HG03460 (cell line): ENCODE results near the gene SLAIN1.
A peak's percentile ranks its signal among the peaks of the same experiment; 100 is the strongest.

Experiments
- ATAC-seq: cut with Tn5 transposase; IDR thresholded peaks from one replicate; pipeline ENCODE4 v1.9.1; 2021; ENCODE audit not compliant: unreplicated experiment

SLAIN1 gene

DNA sequence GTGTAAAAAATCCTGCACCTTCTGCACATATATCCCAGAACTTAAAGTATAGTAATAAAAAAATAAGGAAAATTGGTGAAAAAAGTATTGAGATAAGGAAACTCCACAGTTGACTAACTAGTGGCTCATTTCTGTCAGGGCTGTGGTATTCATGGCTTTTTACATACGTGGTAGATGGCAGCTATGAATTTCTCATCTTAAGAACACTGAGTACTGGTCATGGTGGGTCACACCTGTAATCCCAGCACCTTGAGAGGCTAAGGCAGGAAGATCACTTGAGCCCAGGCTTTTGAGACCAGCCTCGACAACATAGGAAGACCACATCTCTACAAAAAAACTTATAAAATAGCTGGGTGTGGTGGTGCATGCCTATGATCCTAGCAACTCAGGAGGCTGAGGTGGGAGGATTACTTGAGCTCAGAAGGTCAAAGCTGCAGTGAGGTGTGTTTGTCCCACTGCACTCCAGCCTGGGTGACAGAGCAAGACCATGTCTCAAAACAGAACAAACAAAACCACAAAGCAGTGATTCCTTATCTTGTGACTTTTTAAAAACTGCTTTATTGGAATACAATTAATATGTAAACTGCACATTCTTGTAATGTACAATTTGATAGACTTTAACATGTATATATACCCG lies 16.8 kb downstream of the SLAIN1 start:
- no peak for ATAC-seq

- ATAC-seq: peak; percentile 63
Observed at GRCh38 chr13:77715233-77715891, 17.9 kb downstream of the SLAIN1 start.

- ATAC-seq: no peak
Observed at GRCh38 chr13:77716692-77717091, 19.2 kb downstream of the SLAIN1 start.

DNA sequence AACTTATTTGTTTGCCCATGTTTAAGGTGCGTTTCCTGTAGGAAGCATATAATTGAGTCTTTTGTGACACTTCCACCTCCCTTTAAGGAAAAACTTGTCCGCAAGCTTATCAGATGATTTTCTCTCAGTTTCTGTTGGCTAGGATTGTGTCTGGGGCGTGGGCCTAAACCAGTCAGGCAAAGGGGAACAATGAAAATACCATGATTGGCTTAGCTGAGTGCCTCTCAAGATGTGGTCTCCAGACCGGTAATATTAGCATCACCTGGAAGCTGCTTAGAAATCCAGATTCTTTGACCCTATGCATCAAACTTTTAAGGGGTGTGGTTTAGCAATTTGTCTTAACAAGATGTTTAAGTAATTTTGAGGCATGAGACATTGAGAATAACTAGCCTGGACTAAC lies 20.0 kb downstream of the SLAIN1 start:
- no peak for ATAC-seq

- ATAC-seq: no peak
Observed at GRCh38 chr13:77719128-77719527, 21.6 kb downstream of the SLAIN1 start.

DNA sequence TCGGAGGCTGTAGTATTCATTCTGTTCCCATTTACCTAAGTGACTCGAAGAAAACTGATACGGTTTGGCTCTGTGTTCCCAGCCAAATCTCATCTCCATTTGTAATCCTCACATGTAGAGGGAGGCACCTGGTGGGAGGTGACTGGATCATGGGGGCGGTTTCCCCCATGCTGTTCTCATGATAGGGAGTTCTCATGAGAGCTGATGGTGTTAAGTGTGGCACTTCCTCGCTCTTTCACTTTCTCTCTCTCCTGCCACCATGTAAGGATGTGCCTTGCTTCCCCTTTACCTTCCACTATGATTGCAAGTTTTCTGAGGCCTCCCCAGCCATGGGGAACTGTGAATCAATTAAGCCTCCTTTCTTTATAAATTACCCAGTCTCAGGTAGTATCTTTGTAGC lies 23.5 kb downstream of the SLAIN1 start:
- ATAC-seq: no peak

DNA sequence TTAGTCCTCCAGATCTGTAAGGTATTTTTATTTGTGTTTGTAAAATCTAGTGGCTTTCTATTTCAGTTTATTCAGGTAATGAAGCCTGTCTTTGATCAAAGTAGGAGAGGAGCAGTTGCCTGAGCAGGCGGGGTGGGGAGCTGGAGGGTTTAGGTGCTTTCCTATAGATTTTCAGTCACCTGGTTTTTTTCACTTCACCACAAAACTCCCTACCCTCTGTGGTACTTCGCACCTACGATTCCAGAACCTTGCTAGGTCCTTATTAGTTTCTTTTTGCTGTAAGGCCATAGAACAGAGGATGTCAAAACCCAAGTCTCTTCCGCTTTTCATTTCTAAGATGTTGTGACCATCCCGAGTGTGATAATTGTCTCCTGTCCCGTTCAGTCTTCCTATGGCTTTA lies 26.6 kb downstream of the SLAIN1 start:
- peak; percentile 52 for ATAC-seq

GRCh38 chr13:77725071-77725470 lies 27.6 kb downstream of the SLAIN1 start:
- ATAC-seq: no peak

DNA sequence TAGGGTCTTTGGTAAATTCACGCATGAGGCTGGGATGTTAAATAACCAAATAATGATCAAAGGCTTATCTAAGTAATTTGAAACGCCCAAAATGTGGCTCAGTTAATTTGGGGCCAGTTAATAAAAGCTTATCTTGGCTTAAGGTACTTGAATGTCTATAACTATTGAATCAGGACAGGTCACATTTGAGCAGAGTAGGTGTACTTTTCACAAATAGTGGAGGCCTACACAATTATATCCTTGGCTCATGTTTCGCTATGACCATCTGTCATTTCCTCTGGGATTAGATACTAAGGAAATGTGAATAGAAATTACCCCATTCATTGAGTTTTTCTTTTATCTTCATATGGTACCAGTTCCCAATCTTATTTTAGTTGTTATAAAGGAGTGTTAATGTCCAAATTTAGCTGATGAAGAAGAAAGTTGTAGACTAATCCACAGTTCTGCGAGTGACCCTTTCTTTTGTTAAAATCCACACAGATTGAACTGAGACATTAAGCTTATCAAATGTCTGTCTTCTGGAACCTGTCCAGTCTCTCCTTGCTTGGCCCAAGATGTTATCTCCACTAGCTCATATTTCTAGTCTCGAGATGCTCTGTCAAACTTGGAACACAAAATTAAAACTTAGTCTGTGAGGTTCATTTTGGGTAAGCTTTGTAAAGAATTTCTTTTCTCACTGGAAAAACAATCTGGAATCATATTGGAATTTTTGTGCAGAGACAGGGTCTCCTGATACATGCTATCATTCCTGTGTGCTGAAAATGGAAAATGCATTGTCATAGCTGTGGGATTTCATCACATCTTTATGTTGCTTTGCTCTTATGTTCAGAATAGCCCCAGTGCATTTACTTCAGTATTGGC lies 31.0 kb downstream of the SLAIN1 start:
- no peak for ATAC-seq

GRCh38 chr13:77729502-77730221 lies 32.2 kb downstream of the SLAIN1 start:
- peak; percentile 96 for ATAC-seq

DNA sequence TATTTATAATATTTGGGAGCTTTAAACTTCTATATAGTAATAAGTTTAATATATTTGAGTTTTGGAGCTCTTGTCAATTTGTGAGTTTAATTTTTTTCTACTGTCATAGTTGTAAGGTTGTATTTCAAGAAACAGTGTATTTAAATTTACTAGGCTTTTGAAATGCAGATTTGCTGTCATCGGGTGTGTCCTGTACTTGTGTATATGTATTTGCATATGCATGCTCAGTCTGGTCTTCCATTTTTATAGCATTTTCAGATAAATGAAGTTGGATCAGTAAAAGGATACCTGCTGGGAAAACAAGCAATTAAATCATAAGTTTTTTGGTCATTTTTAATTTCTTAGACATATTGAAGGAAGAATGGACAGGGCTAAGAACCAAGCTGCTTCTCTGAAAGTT lies 33.1 kb downstream of the SLAIN1 start:
- ATAC-seq: no peak

GRCh38 chr13:77732287-77732686 lies 34.8 kb downstream of the SLAIN1 start:
- no peak for ATAC-seq

DNA sequence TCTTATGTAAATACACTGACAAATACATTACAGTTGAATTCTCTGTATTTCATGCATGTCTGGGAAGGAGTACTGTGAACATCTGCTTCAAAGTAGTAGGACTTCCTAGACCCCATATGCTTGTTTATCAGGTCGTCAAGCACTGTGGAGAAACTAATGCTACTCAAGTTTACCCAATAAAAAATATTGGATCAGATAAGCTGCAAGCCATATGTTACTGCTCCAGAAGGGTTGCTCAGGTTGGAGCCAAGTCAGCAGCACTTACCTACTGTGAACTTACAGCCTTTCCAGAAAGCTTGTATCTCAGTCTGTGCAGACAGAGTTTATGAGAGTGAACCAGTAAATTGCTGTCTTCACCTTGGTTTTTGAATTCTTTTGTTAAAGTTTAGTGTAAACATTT lies 36.2 kb downstream of the SLAIN1 start:
- ATAC-seq: no peak

GRCh38 chr13:77737583-77738200 lies 40.2 kb downstream of the SLAIN1 start:
- peak; percentile 76 for ATAC-seq

DNA sequence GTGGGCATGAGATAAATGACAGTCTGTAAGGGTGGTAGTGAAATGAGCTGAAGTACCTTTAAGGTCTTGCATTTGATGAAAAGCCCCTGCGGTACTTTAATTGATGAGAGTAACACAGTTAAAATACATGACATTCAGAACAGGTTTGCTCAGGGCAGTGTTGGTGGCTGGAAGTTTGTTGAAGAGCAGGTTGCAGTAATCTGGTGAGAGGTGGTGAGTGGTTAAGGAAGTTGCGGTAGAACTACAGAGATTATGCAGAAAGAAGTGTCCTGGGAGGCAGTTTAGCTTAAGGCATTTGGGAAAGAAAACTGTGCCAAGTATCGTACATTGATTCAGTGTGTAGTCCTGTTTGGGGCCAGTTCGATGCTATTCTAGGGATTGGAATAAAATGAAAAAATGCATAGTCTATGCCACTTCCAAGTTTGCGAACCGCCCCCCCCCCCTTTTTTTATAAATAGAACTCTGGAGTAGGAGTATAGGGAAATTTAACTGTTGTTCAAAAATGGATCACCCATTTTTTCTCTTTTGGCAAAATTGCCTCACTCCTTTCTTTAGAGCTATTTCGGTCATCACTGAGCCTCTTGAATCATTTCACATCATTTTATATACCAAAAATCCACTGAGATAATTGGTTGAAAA lies 42.7 kb downstream of the SLAIN1 start:
- no peak for ATAC-seq

GRCh38 chr13:77740931-77741596 lies 43.6 kb downstream of the SLAIN1 start:
- ATAC-seq: no peak

GRCh38 chr13:77741597-77741972 lies 44.1 kb downstream of the SLAIN1 start:
- ATAC-seq: no peak

- no peak for ATAC-seq
Observed at GRCh38 chr13:77742801-77743200, 45.3 kb downstream of the SLAIN1 start.

- ATAC-seq: no peak
Observed at GRCh38 chr13:77745784-77746183, 48.3 kb downstream of the SLAIN1 start.

DNA sequence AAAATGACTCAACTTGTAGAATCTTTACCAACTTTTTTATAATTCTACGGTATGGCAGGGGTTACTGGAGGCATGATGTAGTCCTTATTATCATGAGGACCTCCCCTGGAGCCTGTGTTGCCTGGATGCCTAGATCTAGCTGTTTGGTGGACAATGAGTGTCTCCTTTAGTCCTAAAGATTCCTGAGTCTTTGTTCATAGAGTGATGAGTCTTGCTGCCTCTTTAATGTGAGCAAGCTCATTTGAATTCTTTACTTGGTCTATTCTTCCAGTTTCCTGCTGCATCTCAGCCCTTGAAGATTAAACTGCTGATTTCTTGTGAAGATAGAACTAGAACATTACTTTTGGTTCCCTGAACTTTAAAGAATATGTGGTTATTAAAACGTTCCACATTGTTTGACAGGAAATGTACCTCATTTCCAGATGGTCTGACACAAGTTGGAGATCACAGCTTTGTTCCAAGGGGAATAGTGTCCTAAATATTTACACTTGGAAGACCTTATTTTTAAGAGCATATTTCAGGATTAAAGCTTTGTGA lies 51.9 kb downstream of the SLAIN1 start:
- ATAC-seq: no peak
